Psoas muscle (tissue), 8 donors: ENCODE data around the gene OGG1. TPM values are rescaled to one million over a fixed set of nuclear protein-coding genes. Genes with fewer than 3 reads are reported as not detected.

Source experiments
- ATAC-seq, 4 donors: fragments of 200-7000 bp; cut with Tn5 transposase; one replicate each; pipeline ENCODE4 v1.9.1; 2020; ENCODE audit warnings: moderate library complexity in 3 of 4, mild to moderate bottlenecking in 2 of 4
- DNase-seq, 2 donors: peaks; one replicate each; pipeline ENCODE4 v3.0.0-alpha.2; 2020
- H3K27ac ChIP-seq: fragments of 200-600 bp; one replicate; pipeline ENCODE4 v1.8.0; 2022
- H3K27me3 ChIP-seq, 3 donors: fragments of 200-600 bp in 1 of 3; one replicate each; pipeline versions ENCODE4 v1.6.1 to v1.8.0; 2013 to 2022; ENCODE audit warnings: low read length in 2 of 3, mild to moderate bottlenecking in 2 of 3, moderate library complexity in 1 of 3; ENCODE audit not compliant: insufficient read depth in 3 of 3
- H3K36me3 ChIP-seq, 2 donors: fragments of 200-600 bp in 1 of 2; one replicate each; pipeline versions ENCODE4 v1.6.1 to v1.8.0; 2013 to 2022; ENCODE audit warnings: low read depth in 1 of 2, mild to moderate bottlenecking in 1 of 2, moderate library complexity in 1 of 2; ENCODE audit not compliant: insufficient read depth in 1 of 2
- H3K4me1 ChIP-seq: fragments of 200-600 bp; one replicate; pipeline ENCODE4 v1.8.0; 2022
- H3K4me3 ChIP-seq: fragments of 200-600 bp; one replicate; pipeline ENCODE4 v1.8.0; 2022; ENCODE audit warnings: mild to moderate bottlenecking
- H3K9me3 ChIP-seq: fragments of 200-600 bp; one replicate; pipeline ENCODE4 v1.8.0; 2022
- whole genome bisulfite sequencing, 3 donors: extraction: QIAGEN DNeasy Blood & Tissue Kit; methylation state at CpG; one replicate each; pipeline versions ENCODE4 v1.1.6 to v1.1.7; 2013; 5-methylcytosine and 5-hydroxymethylcytosine counted together
- intact Hi-C, 2 donors: fragments of 100-400 bp; cut with DNase I; formaldehyde crosslinking; loops; one replicate each; pipeline versions ENCODE4 v1.11.0 to v1.14.2; 2022
- polyA plus RNA-seq, 3 donors: library from polyadenylated mRNA; stranded (reverse); fragments of 200-250 nt; gene quantifications; one replicate each; pipeline ENCODE4 v1.2.3, GENCODE V29; 2013
- total RNA-seq, 4 donors: library from RNA; stranded (reverse); fragmentation: NEBNext Ultra II Directional in 2 of 4; extraction: Animal tissue kit (Norgen Biotek cat#: 25700) in 2 of 4; gene quantifications; one replicate each; pipeline versions ENCODE4 v1.2.1 to v1.2.4, GENCODE V29; 2021 to 2023
- TF ChIP-seq, protein P1 (sequence below): fragments of 200-600 bp; IDR thresholded peaks from one replicate; pipeline ENCODE4 v1.8.0; 2022; ENCODE audit warnings: antibody characterized with exemption
- donor health status: healthy with polysubstance abuse.
- donor health status: DM: no; HTN: no; CAD: no; lungs with moderate emphysema.
- donor health status: Bipolar disorder and iron deficiency.
- donor health status: healthy.
- donor health status: DM: yes; HTN: yes; CAD: no.
- donor health status: DM: no; HTN: no; CAD: no.
- donor health status: DM: no; HTN: no; CAD: no.
- donor health status: DM: yes; HTN: yes; CAD: no.

Gene OGG1
- total and polyA plus RNA-seq, 7 donors: 6.3 to 19.7 (median 8.9) TPM

GRCh38 chr3:9732740-9733115, 17.0 kb upstream of the OGG1 start:
- peaks cover 17% of the 10 kb centered on the region for H3K4me1 ChIP-seq
- TF ChIP-seq, protein P1, sequence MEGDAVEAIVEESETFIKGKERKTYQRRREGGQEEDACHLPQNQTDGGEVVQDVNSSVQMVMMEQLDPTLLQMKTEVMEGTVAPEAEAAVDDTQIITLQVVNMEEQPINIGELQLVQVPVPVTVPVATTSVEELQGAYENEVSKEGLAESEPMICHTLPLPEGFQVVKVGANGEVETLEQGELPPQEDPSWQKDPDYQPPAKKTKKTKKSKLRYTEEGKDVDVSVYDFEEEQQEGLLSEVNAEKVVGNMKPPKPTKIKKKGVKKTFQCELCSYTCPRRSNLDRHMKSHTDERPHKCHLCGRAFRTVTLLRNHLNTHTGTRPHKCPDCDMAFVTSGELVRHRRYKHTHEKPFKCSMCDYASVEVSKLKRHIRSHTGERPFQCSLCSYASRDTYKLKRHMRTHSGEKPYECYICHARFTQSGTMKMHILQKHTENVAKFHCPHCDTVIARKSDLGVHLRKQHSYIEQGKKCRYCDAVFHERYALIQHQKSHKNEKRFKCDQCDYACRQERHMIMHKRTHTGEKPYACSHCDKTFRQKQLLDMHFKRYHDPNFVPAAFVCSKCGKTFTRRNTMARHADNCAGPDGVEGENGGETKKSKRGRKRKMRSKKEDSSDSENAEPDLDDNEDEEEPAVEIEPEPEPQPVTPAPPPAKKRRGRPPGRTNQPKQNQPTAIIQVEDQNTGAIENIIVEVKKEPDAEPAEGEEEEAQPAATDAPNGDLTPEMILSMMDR: no peak
- no peaks in the 10 kb centered on the region for H3K27me3 ChIP-seq
- 21 to 32% (median 27%) methylated on average over 7 of the region's 7 CpGs for WGBS, 3 donors
- H3K36me3 ChIP-seq: peaks cover 0 to 40% of the 10 kb centered on the region in 2 donors
- no peak for ATAC-seq
- no peaks in the 10 kb centered on the region for H3K9me3 ChIP-seq
- intact Hi-C loops: no loop called here
- no peak for DNase-seq
- peak overlapping the region; percentile 95 for H3K4me3 ChIP-seq
- peak overlapping the region; percentile 100 for H3K27ac ChIP-seq

DNA sequence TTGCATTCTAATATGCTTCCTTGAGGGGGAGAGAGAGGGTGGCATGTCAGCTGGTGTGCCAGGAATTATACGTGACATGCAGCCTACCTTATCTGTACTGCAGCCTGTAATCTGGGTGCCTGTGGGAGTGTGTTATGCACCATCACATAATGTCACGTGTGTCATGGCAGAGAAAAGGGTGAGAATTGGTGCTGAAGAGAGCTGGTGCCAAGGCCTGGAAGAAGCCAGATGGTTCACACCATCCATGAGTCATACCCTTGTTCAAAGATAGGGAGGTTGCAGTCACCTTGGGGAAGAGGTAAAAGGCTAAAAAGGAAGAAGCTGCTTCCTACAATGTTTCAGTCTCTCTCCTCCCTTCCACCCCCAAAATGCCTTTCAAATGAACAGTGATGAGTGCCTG, 12.9 kb upstream of the OGG1 start:
- H3K27ac ChIP-seq: no peak overlapping the region
- WGBS, 3 donors: 59 to 74% (median 69%) methylated on average over 2 of the region's 2 CpGs
- H3K4me3 ChIP-seq: no peak overlapping the region
- H3K4me1 ChIP-seq: peaks cover 17% of the 10 kb centered on the region
- ATAC-seq (no peak), DNase-seq (no peak)
- intact Hi-C loops: no loop called here
- H3K9me3 ChIP-seq: no peaks in the 10 kb centered on the region
- no peaks in the 10 kb centered on the region for H3K27me3 ChIP-seq
- H3K36me3 ChIP-seq: peaks cover 19 to 81% of the 10 kb centered on the region in 2 donors
- TF ChIP-seq, protein P1: no peak

GRCh38 chr3:9739181-9739580, 10.6 kb upstream of the OGG1 start:
- Histone ChIP-seq H3K27ac (no peak overlapping the region), H3K4me1 (no peaks in the 10 kb centered on the region), H3K4me3 (no peak overlapping the region), H3K36me3 (peaks cover 36 to 100% of the 10 kb centered on the region in 2 donors), H3K9me3 (no peaks in the 10 kb centered on the region), H3K27me3 (no peaks in the 10 kb centered on the region)
- TF ChIP-seq, protein P1: no peak
- DNase-seq (no peak), ATAC-seq (no peak)
- intact Hi-C loops: no loop called here
- WGBS, 3 donors: 90 to 92% (median 91%) methylated on average over 15 of the region's 15 CpGs

- TF ChIP-seq, protein P1: no peak
- Histone ChIP-seq H3K36me3 (peaks cover 37 to 100% of the 10 kb centered on the region in 2 donors), H3K27ac (no peak overlapping the region), H3K4me3 (no peak overlapping the region), H3K9me3 (no peaks in the 10 kb centered on the region), H3K27me3 (no peaks in the 10 kb centered on the region), H3K4me1 (no peaks in the 10 kb centered on the region)
- DNase-seq (no peak), ATAC-seq (no peak)
- WGBS, 3 donors: 91 to 100% (median 100%) methylated on average over 1 of the region's 1 CpG
- intact Hi-C loops: no loop called here
Observed at GRCh38 chr3:9742560-9742959, 7.2 kb upstream of the OGG1 start.

DNA sequence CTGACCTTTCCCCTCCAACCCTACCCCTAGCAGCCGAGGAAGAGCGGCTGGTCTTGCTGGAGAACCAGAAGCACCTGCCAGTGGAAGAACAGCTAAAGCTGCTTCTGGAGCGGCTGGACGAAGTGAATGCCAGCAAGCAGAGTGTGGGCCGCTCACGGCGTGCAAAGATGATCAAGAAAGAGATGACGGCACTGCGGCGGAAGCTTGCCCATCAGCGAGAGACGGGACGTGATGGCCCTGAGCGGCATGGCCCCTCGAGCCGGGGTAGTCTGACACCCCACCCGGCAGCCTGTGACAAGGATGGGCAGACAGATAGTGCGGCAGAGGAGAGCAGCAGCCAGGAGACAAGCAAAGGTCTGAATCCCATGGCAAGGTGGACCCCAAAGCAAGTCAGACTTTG, 6.2 kb upstream of the OGG1 start:
- H3K4me1 ChIP-seq: no peaks in the 10 kb centered on the region
- H3K27ac ChIP-seq: no peak overlapping the region
- no peak for ATAC-seq
- H3K9me3 ChIP-seq: no peaks in the 10 kb centered on the region
- no peak overlapping the region for H3K4me3 ChIP-seq
- 95 to 96% (median 96%) methylated on average over 18 of the region's 18 CpGs for WGBS, 3 donors
- intact Hi-C loops: no loop called here
- DNase-seq: no peak
- H3K27me3 ChIP-seq: no peaks in the 10 kb centered on the region
- peaks cover 33 to 100% of the 10 kb centered on the region in 2 donors for H3K36me3 ChIP-seq
- TF ChIP-seq, protein P1: no peak
